Measurements from ENCODE around the gene EXOG. TPM values are rescaled to one million over a fixed set of nuclear protein-coding genes. Genes with fewer than 3 reads are reported as not detected.
"Not testable (repeated sequence)": the region's sequence is repeated elsewhere in the genome, so short reads cannot be mapped to it uniquely, and the experiment has no call there.

Gene EXOG
- total RNA-seq, 2 experiments from 2014 or later = 16.8 to 21.7 TPM

- Mint-ChIP-seq H3K27me3 (no peaks in the 10 kb centered on the region), H3K9me3 (no peaks in the 10 kb centered on the region), H3K27ac (no peak overlapping the region), H3K4me1 (no peaks in the 10 kb centered on the region), H3K36me3 (no peaks in the 10 kb centered on the region), H3K4me3 (no peak overlapping the region)
- no peak for DNase-seq
Observed at GRCh38 chr3:38556640-38557358, 60.7 kb downstream of the EXOG start.

GRCh38 chr3:38558864-38559263, 62.7 kb downstream of the EXOG start:
- Mint-ChIP-seq H3K4me1 (no peaks in the 10 kb centered on the region), H3K36me3 (no peaks in the 10 kb centered on the region), H3K4me3 (no peak overlapping the region), H3K9me3 (no peaks in the 10 kb centered on the region), H3K27me3 (no peaks in the 10 kb centered on the region), H3K27ac (no peak overlapping the region)
- DNase-seq = no peak

- no peak overlapping the region for H3K4me3 Mint-ChIP-seq
- H3K36me3 Mint-ChIP-seq = no peaks in the 10 kb centered on the region
- H3K4me1 Mint-ChIP-seq = no peaks in the 10 kb centered on the region
- H3K9me3 Mint-ChIP-seq = no peaks in the 10 kb centered on the region
- H3K27ac Mint-ChIP-seq = no peak overlapping the region
- H3K27me3 Mint-ChIP-seq = no peaks in the 10 kb centered on the region
- DNase-seq = no peak
Observed at GRCh38 chr3:38560284-38560683, 64.1 kb downstream of the EXOG start.

GRCh38 chr3:38560996-38561717, 65.0 kb downstream of the EXOG start:
- Mint-ChIP-seq H3K27ac (no peak overlapping the region), H3K36me3 (no peaks in the 10 kb centered on the region), H3K9me3 (no peaks in the 10 kb centered on the region), H3K27me3 (no peaks in the 10 kb centered on the region), H3K4me3 (no peak overlapping the region), H3K4me1 (no peaks in the 10 kb centered on the region)
- DNase-seq = no peak

GRCh38 chr3:38561746-38562466, 65.8 kb downstream of the EXOG start:
- Mint-ChIP-seq H3K9me3 (no peaks in the 10 kb centered on the region), H3K36me3 (no peaks in the 10 kb centered on the region), H3K27me3 (no peaks in the 10 kb centered on the region), H3K27ac (no peak overlapping the region), H3K4me3 (no peak overlapping the region), H3K4me1 (no peaks in the 10 kb centered on the region)
- DNase-seq = no peak

- Mint-ChIP-seq H3K4me1 (no peaks in the 10 kb centered on the region), H3K4me3 (no peak overlapping the region), H3K27me3 (no peaks in the 10 kb centered on the region), H3K9me3 (no peaks in the 10 kb centered on the region), H3K27ac (no peak overlapping the region), H3K36me3 (no peaks in the 10 kb centered on the region)
- no peak for DNase-seq
Observed at GRCh38 chr3:38562467-38562925, 66.4 kb downstream of the EXOG start.

GRCh38 chr3:38563070-38563885, 67.1 kb downstream of the EXOG start:
- no peaks in the 10 kb centered on the region for H3K9me3 Mint-ChIP-seq
- DNase-seq = no peak
- H3K27me3 Mint-ChIP-seq = no peaks in the 10 kb centered on the region
- no peaks in the 10 kb centered on the region for H3K36me3 Mint-ChIP-seq
- H3K4me1 Mint-ChIP-seq = no peaks in the 10 kb centered on the region
- H3K27ac Mint-ChIP-seq = no peak overlapping the region
- H3K4me3 Mint-ChIP-seq = no peak overlapping the region

GRCh38 chr3:38563886-38564270, 67.7 kb downstream of the EXOG start:
- no peak overlapping the region for H3K4me3 Mint-ChIP-seq

GRCh38 chr3:38564631-38565338, 68.6 kb downstream of the EXOG start:
- no peaks in the 10 kb centered on the region for H3K36me3 Mint-ChIP-seq
- H3K9me3 Mint-ChIP-seq = no peaks in the 10 kb centered on the region
- no peak for DNase-seq
- no peaks in the 10 kb centered on the region for H3K4me1 Mint-ChIP-seq
- no peak overlapping the region for H3K27ac Mint-ChIP-seq
- no peaks in the 10 kb centered on the region for H3K27me3 Mint-ChIP-seq
- H3K4me3 Mint-ChIP-seq = no peak overlapping the region

More at GRCh38 chr3:38563886-38564270, 67.7 kb downstream of the EXOG start:
- no peak for DNase-seq
- H3K36me3 Mint-ChIP-seq = no peaks in the 10 kb centered on the region
- H3K4me1 Mint-ChIP-seq = no peaks in the 10 kb centered on the region
- H3K9me3 Mint-ChIP-seq = no peaks in the 10 kb centered on the region
- no peak overlapping the region for H3K27ac Mint-ChIP-seq
- H3K27me3 Mint-ChIP-seq = no peaks in the 10 kb centered on the region

- no peak overlapping the region for H3K27ac Mint-ChIP-seq
- H3K4me1 Mint-ChIP-seq = no peaks in the 10 kb centered on the region
- no peaks in the 10 kb centered on the region for H3K9me3 Mint-ChIP-seq
- H3K27me3 Mint-ChIP-seq = no peaks in the 10 kb centered on the region
- no peak for DNase-seq
- H3K36me3 Mint-ChIP-seq = no peaks in the 10 kb centered on the region
- no peak overlapping the region for H3K4me3 Mint-ChIP-seq
Observed at GRCh38 chr3:38565339-38566214, 69.4 kb downstream of the EXOG start.

GRCh38 chr3:38566215-38566528, 70.0 kb downstream of the EXOG start:
- Mint-ChIP-seq H3K27ac (no peak overlapping the region), H3K36me3 (no peaks in the 10 kb centered on the region), H3K9me3 (no peaks in the 10 kb centered on the region), H3K4me1 (no peaks in the 10 kb centered on the region), H3K27me3 (no peaks in the 10 kb centered on the region), H3K4me3 (no peak overlapping the region)
- DNase-seq = no peak

- not testable (repeated sequence) for H3K36me3 Mint-ChIP-seq, H3K9me3 Mint-ChIP-seq, H3K27ac Mint-ChIP-seq, H3K4me1 Mint-ChIP-seq, H3K27me3 Mint-ChIP-seq, DNase-seq, H3K4me3 Mint-ChIP-seq
Observed at GRCh38 chr3:38566794-38567193, 70.7 kb downstream of the EXOG start.

GRCh38 chr3:38567498-38567897, 71.4 kb downstream of the EXOG start:
- Mint-ChIP-seq H3K4me3 (no peak overlapping the region), H3K27me3 (no peaks in the 10 kb centered on the region), H3K36me3 (no peaks in the 10 kb centered on the region), H3K4me1 (no peaks in the 10 kb centered on the region), H3K9me3 (no peaks in the 10 kb centered on the region), H3K27ac (no peak overlapping the region)
- DNase-seq = no peak

GRCh38 chr3:38573111-38573510, 77.0 kb downstream of the EXOG start:
- no peaks in the 10 kb centered on the region for H3K27me3 Mint-ChIP-seq
- H3K36me3 Mint-ChIP-seq = no peaks in the 10 kb centered on the region
- H3K4me1 Mint-ChIP-seq = no peaks in the 10 kb centered on the region
- no peak overlapping the region for H3K4me3 Mint-ChIP-seq
- H3K9me3 Mint-ChIP-seq = no peaks in the 10 kb centered on the region
- no peak overlapping the region for H3K27ac Mint-ChIP-seq
- DNase-seq = no peak
